Small intestine (tissue), 7 donors: ENCODE measurements around the gene RAB7B. TPM values are rescaled to one million over a fixed set of nuclear protein-coding genes. Genes with fewer than 3 reads are reported as not detected.

Experiments used
- DNase-seq, 2 donors: peaks; one replicate each; pipeline versions ENCODE4 v3.0.0 to v3.0.0-alpha.2; 2013
- FAIRE-seq: peaks from 2 replicates; lab custom pipeline; 2012; peaks lifted over from hg19 to GRCh38; lab: Jason Lieb, UNC
- H3K27ac ChIP-seq, 3 donors: one replicate each; pipeline ENCODE4 v1.5.1; 2013; ENCODE audit warnings: low read length in 2 of 3, mild to moderate bottlenecking in 2 of 3, control low read depth in 1 of 3, inconsistent platforms in 1 of 3, low read depth in 1 of 3, moderate library complexity in 1 of 3
- H3K27me3 ChIP-seq, 3 donors: one replicate each; pipeline ENCODE4 v1.6.1; 2013; ENCODE audit warnings: low read length in 3 of 3, inconsistent platforms in 1 of 3; ENCODE audit not compliant: control insufficient read depth in 3 of 3, insufficient read depth in 3 of 3
- H3K36me3 ChIP-seq, 3 donors: one replicate each; pipeline ENCODE4 v1.6.1; 2013; ENCODE audit warnings: low read length in 3 of 3, inconsistent platforms in 1 of 3, low read depth in 1 of 3, mild to moderate bottlenecking in 1 of 3, moderate library complexity in 1 of 3; ENCODE audit not compliant: control insufficient read depth in 3 of 3, insufficient read depth in 2 of 3
- H3K4me1 ChIP-seq, 3 donors: one replicate each; pipeline ENCODE4 v1.6.1; 2013; ENCODE audit warnings: low read length in 2 of 3, inconsistent platforms in 1 of 3, low read depth in 1 of 3, mild to moderate bottlenecking in 1 of 3, moderate library complexity in 1 of 3; ENCODE audit not compliant: control insufficient read depth in 3 of 3, insufficient read depth in 2 of 3
- H3K4me3 ChIP-seq, 3 donors: one replicate each; pipeline ENCODE4 v1.5.1; 2013; ENCODE audit warnings: low read length in 3 of 3, control low read depth in 1 of 3, inconsistent platforms in 1 of 3, low read depth in 1 of 3, mild to moderate bottlenecking in 1 of 3, moderate library complexity in 1 of 3
- H3K9me3 ChIP-seq, 2 donors: one replicate each; pipeline ENCODE4 v1.6.1; 2013; ENCODE audit warnings: low read depth in 1 of 2, low read length in 1 of 2; ENCODE audit not compliant: control insufficient read depth in 2 of 2, insufficient read depth in 1 of 2
- WGBS, 3 donors: extraction: QIAGEN DNeasy Blood & Tissue Kit; methylation state at CpG; one replicate each; pipeline ENCODE4 v1.1.7; 2013; 5-methylcytosine and 5-hydroxymethylcytosine counted together
- polyA plus RNA-seq, 4 donors: library from polyadenylated mRNA; stranded (reverse) in 3 of 4; unstranded in 1 of 4; fragments of 200-250 nt in 3 of 4; fragments of 120-200 nt in 1 of 4; gene quantifications; one replicate each; pipeline versions ENCODE4 v1.2.1 to v1.2.3, GENCODE V29; 2013
- donor health status: healthy with polysubstance abuse.
- donor health status: control.
- donor health status: control.
- donor health status: Bipolar disorder and iron deficiency.
- donor health status: healthy.

RAB7B gene
- polyA plus RNA-seq, 4 donors: 0.45 to 3.6 (median 0.89) TPM

- no peaks in the 10 kb centered on the region for H3K9me3 ChIP-seq
- no peaks in the 10 kb centered on the region for H3K36me3 ChIP-seq
- peaks cover 0 to 5% (median 2%) of the 10 kb centered on the region in 3 donors for H3K27me3 ChIP-seq
- DNase-seq (no peak), FAIRE-seq (no peak)
- H3K4me3 ChIP-seq: no peak overlapping the region
- H3K4me1 ChIP-seq: no peaks in the 10 kb centered on the region
- no peak overlapping the region for H3K27ac ChIP-seq
- 92 to 100% (median 94%) methylated on average over 1 of the region's 1 CpG for WGBS, 3 donors
Measured at GRCh38 chr1:205930195-205930577, 73.0 kb downstream of the RAB7B start.

DNA sequence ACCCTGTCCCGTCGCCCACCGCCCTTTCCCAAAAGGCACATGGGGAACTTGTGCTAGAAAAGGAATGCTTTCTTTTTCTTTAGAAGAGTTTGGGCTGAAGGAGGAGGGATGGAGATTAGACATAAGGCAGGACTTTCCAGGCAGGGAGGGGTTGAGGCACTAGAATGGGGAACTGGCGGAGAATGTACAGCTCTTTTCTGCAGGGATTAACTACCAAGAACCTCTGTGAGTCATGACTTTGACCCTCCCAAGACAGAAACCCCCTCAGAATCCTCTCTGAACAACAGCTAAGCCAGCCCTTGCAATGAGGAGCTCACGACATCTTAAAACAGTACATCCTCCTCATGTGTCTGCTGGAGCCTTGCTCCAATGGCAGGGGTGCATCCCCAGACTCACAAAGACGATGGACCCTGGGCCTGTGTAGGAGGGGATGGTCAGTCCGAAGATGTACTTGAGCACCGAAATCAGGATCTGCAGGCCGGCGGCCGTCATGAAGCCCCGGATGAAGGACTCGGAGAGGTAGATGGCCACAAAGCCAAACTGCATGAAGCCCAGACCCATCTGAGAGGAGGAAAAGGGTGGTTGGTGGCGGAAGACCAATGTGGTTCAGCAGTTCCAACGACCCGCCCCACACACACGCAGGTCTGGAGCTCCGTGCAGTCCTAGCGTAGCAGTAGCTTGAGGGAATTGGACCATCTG, 73.5 kb downstream of the RAB7B start:
- no peaks in the 10 kb centered on the region for H3K9me3 ChIP-seq
- 90 to 94% (median 93%) methylated on average over 19 of the region's 19 CpGs for WGBS, 3 donors
- H3K27me3 ChIP-seq: peaks cover 0 to 5% (median 2%) of the 10 kb centered on the region in 3 donors
- FAIRE-seq (no peak), DNase-seq (no peak)
- no peak overlapping the region for H3K4me3 ChIP-seq
- H3K4me1 ChIP-seq: no peaks in the 10 kb centered on the region
- H3K36me3 ChIP-seq: no peaks in the 10 kb centered on the region
- H3K27ac ChIP-seq: no peak overlapping the region

DNA sequence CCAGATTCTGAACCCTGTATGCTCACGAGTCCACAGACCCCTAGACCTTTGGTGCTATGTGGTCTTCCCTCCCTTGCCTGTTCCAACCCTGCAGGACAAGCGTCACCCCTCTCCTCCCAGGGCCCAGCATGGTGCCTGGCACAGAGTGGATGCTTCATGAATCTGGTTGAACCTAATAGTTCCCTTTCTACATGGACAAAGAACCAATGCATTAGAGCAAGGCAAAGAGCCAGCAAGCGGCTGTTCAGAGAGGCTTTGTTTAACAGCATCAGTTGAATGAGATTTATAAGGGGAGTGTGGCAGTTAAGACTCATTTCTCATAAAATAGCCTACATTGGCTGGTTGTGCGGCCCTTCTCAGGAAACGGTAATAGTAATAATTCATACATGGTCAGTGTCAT, 74.9 kb downstream of the RAB7B start:
- FAIRE-seq: no peak
- no peaks in the 10 kb centered on the region for H3K9me3 ChIP-seq
- WGBS, 3 donors: 86 to 88% (median 87%) methylated on average over 5 of the region's 5 CpGs

GRCh38 chr1:205927676-205928075, 75.5 kb downstream of the RAB7B start:
- Histone ChIP-seq H3K27me3 (peaks cover 0 to 5% (median 2%) of the 10 kb centered on the region in 3 donors), H3K9me3 (no peaks in the 10 kb centered on the region), H3K36me3 (no peaks in the 10 kb centered on the region), H3K4me3 (no peak overlapping the region), H3K27ac (no peak overlapping the region), H3K4me1 (no peaks in the 10 kb centered on the region)
- DNase-seq: no peak
- FAIRE-seq: no peak
- 85 to 92% (median 92%) methylated on average over 12 of the region's 12 CpGs for WGBS, 3 donors

More for the DNA sequence above, 74.9 kb downstream of the RAB7B start:
- H3K36me3 ChIP-seq: no peaks in the 10 kb centered on the region
- peaks cover 0 to 5% (median 2%) of the 10 kb centered on the region in 3 donors for H3K27me3 ChIP-seq
- no peak overlapping the region for H3K4me3 ChIP-seq
- H3K4me1 ChIP-seq: no peaks in the 10 kb centered on the region
- no peak overlapping the region for H3K27ac ChIP-seq
- DNase-seq: no peak

DNA sequence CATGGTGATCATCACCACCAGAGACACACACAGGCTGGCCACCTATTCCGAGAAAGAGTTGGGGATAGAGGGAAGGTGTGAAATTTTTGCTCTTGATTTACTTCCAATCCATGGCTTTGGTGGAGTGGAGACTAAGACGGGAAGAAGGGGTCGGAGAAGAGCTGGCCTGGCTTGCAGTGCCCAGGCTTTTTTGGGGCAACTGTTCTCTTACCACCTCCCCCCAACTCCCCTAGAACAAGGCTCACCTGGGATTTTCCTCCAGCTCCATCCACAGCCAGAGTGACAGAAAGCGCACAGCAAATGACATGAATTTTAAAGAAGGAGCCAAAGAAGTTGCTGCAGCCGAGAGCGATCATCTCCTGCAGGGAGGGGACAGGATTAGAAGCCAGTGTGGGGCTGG, 75.9 kb downstream of the RAB7B start:
- FAIRE-seq (no peak), DNase-seq (no peak)
- Histone ChIP-seq H3K36me3 (no peaks in the 10 kb centered on the region), H3K27ac (no peak overlapping the region), H3K9me3 (no peaks in the 10 kb centered on the region), H3K27me3 (peaks cover 0 to 5% (median 2%) of the 10 kb centered on the region in 3 donors), H3K4me3 (no peak overlapping the region), H3K4me1 (no peaks in the 10 kb centered on the region)
- WGBS, 3 donors: 84 to 93% (median 91%) methylated on average over 6 of the region's 6 CpGs

Other genes starting within 250 kb of the RAB7B start
- 100 to 1,000 TPM in 1 of 4 donors, 10 to 100 TPM in 1, 1 to 10 TPM in 2; 7.4 to 152 (median 8.9) TPM for gene RAB29, start 227.9 kb downstream of the RAB7B start, polyA plus RNA-seq
- 1 to 10 TPM in 3 of 4 donors, under 1 TPM in 1; 0.89 to 9.4 (median 3.2) TPM for gene SLC41A1, start 190.2 kb downstream of the RAB7B start, polyA plus RNA-seq
- under 1 TPM in 2 of 4 donors, not detected in 2; 0.15 to 0.19 TPM for gene PM20D1, start 153.3 kb downstream of the RAB7B start, polyA plus RNA-seq
- gene SLC26A9, start 59.9 kb downstream of the RAB7B start, polyA plus RNA-seq: under 1 TPM; 0.01 to 0.81 (median 0.13) TPM
- gene CTSE, start 20.5 kb upstream of the RAB7B start, polyA plus RNA-seq: 100 to 1,000 TPM in 2 of 4 donors, 10 to 100 TPM in 2; 13.0 to 216 (median 112) TPM
- 1 to 10 TPM in 2 of 4 donors, under 1 TPM in 1, not detected in 1; 0.25 to 4.6 (median 3.8) TPM for gene RHEX, start 49.8 kb upstream of the RAB7B start, polyA plus RNA-seq
- under 1 TPM in 2 of 4 donors, not detected in 2; 0.10 to 0.75 TPM for gene AVPR1B, start 114.0 kb upstream of the RAB7B start, polyA plus RNA-seq
- gene FAM72A, start 199.4 kb upstream of the RAB7B start, polyA plus RNA-seq: 1 to 10 TPM; 1.6 to 5.7 (median 2.0) TPM
- gene SRGAP2, start 200.1 kb upstream of the RAB7B start, polyA plus RNA-seq: 10 to 100 TPM in 2 of 4 donors, 1 to 10 TPM in 2; 2.9 to 10.9 (median 7.0) TPM